Thyroid gland (tissue), 4 donors: ENCODE results near the gene CYP3A5.

ENCODE experiments used
- CTCF ChIP-seq, 6 experiments: fragments of 200-600 bp in 3 of 6; fragments of 450-650 bp in 3 of 6; sonication (generic) in 3 of 6; IDR thresholded peaks; one replicate each; pipeline ENCODE4 v1.5.1; 2016 to 2019; ENCODE audit warnings: antibody characterized with exemption in 6 of 6, mild to moderate bottlenecking in 2 of 6, inconsistent platforms in 1 of 6, moderate library complexity in 1 of 6
- POLR2A ChIP-seq, 2 donors: fragments of 450-650 bp; IDR thresholded peaks; one replicate each; pipeline ENCODE4 v1.6.1; 2017; ENCODE audit warnings: antibody characterized with exemption in 2 of 2, mild to moderate bottlenecking in 2 of 2, moderate library complexity in 1 of 2

- TF ChIP-seq CTCF (IDR thresholded peaks at IDR 0.05) (no peak), POLR2A (IDR thresholded peaks at IDR 0.05) (no peak)
Measured at GRCh38 chr7:99679032-99679399, 780 bp downstream of the CYP3A5 start.
